Liver (tissue), 3 donors: ENCODE data around the gene TBK1.

Source experiments
- CTCF ChIP-seq: fragments of 150-350 bp; IDR thresholded peaks from 2 replicates; pipeline ENCODE4 v1.5.1; 2017; ENCODE audit warnings: improper control_type of control experiment, low read depth, low read length; ENCODE audit not compliant: missing input control
- JUND ChIP-seq, 2 donors: IDR thresholded peaks; 2 replicates each; pipeline ENCODE4 v1.6.1; 2016; ENCODE audit warnings: antibody characterized with exemption in 2 of 2
- TAF1 ChIP-seq: conservative IDR thresholded peaks from 2 replicates; pipeline ENCODE4 v1.6.1; 2016; ENCODE audit warnings: antibody characterized with exemption, mild to moderate bottlenecking
- YY1 ChIP-seq: IDR thresholded peaks from 2 replicates; pipeline ENCODE4 v1.6.1; 2016; ENCODE audit warnings: antibody characterized with exemption, mild to moderate bottlenecking
- TF ChIP-seq, protein P1 (sequence below): IDR thresholded peaks from 2 replicates; pipeline ENCODE4 v1.6.1; 2016; ENCODE audit warnings: antibody characterized with exemption, mild to moderate bottlenecking
- donor health status: healthy.
- donor health status: healthy.

DNA sequence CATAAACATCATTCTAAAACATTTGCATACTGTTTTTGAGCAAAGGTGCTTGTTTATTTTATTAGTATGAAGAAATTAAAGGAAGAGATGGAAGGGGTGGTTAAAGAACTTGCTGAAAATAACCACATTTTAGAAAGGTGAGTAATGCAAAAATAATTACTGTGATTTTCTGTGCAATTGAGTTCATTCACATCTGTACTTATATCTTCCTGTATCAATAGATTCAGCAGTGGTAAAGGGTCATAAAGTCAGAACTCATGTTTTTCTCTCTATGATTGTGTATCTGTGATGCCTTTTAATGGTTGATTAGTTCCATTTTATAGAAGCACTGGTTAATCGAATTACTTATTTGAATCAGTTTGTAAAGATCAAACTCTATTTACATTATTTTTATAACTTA lies 46.0 kb downstream of the TBK1 start:
- no peak for TF ChIP-seq CTCF
- TF ChIP-seq, protein P1, sequence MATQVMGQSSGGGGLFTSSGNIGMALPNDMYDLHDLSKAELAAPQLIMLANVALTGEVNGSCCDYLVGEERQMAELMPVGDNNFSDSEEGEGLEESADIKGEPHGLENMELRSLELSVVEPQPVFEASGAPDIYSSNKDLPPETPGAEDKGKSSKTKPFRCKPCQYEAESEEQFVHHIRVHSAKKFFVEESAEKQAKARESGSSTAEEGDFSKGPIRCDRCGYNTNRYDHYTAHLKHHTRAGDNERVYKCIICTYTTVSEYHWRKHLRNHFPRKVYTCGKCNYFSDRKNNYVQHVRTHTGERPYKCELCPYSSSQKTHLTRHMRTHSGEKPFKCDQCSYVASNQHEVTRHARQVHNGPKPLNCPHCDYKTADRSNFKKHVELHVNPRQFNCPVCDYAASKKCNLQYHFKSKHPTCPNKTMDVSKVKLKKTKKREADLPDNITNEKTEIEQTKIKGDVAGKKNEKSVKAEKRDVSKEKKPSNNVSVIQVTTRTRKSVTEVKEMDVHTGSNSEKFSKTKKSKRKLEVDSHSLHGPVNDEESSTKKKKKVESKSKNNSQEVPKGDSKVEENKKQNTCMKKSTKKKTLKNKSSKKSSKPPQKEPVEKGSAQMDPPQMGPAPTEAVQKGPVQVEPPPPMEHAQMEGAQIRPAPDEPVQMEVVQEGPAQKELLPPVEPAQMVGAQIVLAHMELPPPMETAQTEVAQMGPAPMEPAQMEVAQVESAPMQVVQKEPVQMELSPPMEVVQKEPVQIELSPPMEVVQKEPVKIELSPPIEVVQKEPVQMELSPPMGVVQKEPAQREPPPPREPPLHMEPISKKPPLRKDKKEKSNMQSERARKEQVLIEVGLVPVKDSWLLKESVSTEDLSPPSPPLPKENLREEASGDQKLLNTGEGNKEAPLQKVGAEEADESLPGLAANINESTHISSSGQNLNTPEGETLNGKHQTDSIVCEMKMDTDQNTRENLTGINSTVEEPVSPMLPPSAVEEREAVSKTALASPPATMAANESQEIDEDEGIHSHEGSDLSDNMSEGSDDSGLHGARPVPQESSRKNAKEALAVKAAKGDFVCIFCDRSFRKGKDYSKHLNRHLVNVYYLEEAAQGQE = no peak
- no peak for TF ChIP-seq YY1
- TF ChIP-seq TAF1 = no peak
- TF ChIP-seq JUND (IDR thresholded peaks at IDR 0.05) = no peak
